Dermis blood vessel endothelial cell (primary cell): ENCODE data around the gene CCDC146. TPM values are rescaled to one million over a fixed set of nuclear protein-coding genes. Genes with fewer than 3 reads are reported as not detected.
"Not testable (repeated sequence)": the region's sequence is repeated elsewhere in the genome, so short reads cannot be mapped to it uniquely, and the experiment has no call there.

Source experiments
- DNase-seq: peaks from one replicate; pipeline ENCODE4 v3.0.0; 2010
- total RNA-seq: library from RNA; depleted of rRNA; stranded (reverse); fragments of >200 nt; gene quantifications from 2 replicates; pipeline ENCODE4 v1.2.3, GENCODE V29; 2014

CCDC146 gene
- total RNA-seq, 1 donor from 2014 or later: 2.4 TPM

DNA sequence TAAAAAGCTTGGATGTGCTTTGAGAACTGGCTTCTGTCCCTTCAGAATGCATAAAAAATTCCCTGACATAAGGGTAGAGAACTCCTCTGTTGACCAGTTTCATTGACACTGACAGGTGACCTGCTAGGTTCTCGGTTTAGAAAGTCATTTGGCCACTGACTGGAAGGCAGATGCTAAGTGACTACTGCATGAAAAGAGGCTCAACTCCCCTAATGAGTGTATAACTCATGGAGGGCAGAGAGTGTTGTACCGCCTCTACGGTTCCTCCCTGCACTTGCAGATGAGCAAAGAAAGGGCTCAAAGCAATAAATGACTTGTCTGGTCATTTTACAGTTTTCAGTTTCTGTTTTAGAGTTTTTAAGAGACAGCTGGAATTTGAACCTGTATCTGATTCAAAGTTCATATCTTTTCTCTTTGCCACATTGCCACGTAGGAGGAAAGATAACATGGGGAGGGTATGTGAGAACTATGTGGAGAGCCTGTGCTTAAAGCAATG, 80.1 kb downstream of the CCDC146 start:
- no peak for DNase-seq

- DNase-seq: no peak
These were observed 83.3 kb downstream of the CCDC146 start for GRCh38 chr7:77205706-77206105.

DNA sequence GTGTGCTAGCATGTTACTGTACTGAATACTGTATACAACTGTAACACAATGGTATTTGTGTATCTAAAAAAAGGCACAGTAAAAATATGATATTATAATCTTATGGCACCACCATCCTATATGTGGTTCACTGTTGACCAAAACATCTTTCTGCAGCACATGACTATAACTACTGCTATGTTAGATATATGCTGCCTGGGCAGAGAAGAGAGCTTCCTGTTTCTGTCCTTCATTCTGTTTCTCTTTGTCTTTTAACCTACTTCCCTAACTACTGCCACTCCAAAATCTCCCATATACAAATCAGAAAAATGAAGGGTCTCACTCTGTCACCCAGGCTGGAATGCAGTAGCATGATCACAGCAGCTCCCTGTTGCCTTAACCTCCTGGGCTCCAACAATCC, 86.0 kb downstream of the CCDC146 start:
- DNase-seq: no peak

DNA sequence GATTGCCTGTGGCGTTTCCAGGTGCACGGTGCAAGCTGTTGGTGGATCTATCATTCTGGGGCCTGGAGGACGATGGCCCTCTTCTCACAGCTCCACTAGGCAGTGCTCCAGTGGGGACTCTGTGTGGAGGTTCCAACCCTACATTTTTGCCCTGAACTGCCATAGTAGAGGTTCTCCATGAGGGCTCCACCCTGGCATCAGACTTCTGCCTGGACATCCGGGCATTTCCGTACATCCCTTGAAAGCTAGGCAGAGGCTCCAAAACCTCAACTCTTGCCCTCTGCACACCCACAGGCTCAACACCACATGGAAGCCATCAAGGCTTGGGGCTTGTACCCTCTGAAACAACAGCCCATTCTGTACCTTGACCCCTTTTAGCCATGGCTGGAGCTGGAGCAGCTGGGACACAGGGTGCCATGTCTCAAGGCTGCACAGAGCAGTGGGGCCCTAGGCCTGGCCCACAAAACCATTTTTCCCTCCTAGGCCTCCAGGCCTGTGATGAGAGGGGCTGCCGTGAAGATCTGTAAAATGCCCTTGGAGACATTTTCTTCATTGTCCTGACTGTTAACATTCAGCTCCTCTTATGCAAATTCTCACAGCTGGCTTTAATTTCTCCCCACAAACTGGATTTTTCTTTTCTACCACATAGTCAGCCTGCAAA, 87.2 kb downstream of the CCDC146 start:
- DNase-seq: no peak

DNA sequence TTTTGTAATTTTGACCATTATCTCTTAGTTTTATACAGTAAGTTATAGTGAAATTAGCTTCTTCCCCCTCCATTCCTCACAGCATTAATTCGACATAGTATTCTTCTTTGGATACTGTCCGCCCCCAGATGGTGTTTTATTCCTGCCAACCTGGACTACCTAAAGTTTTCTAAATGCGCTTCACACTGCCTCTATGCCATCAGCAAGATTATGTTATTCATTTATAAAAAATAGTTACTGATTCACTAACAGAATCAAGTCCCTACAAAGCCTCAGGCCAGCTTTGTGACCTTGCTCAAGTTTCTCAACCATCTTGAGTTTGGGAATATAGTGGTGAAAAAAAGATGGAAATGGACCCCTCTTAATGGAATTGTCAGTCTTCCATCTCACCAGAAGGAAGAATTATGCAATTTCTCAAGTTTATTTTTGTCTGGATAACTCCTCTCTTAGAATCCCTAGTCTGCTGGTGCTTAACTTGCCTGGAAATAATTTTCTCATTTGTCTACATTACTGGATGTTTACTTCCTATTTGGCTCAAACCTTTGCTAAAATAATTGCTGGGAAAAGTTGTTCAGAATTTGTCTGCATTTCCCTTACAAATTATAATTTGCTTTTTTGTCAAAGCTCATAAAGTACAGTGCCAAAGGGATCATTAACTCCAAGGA, 93.9 kb downstream of the CCDC146 start:
- DNase-seq: no peak

GRCh38 chr7:77217474-77218185, 95.2 kb downstream of the CCDC146 start:
- no peak for DNase-seq

GRCh38 chr7:77219701-77220331, 97.4 kb downstream of the CCDC146 start:
- DNase-seq: not testable (repeated sequence)

DNA sequence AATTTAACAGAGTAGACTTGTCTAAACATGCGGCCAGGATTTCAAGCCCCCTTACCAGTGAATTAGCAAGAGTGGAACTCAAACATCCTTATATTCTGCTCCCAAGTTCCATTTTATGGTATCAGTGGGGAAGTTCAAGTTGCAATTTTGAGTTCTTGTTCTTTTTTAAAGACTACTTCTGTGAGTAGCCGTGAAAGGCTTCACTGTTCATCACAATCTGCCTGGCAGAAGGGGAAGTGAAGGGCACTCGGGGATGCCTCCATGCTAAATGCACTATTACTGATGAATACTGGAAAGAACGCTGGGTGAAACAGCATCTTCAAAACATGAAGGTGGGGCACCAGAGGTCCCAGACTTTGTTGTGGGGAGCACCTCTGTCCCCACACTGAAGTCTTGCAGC, 99.7 kb downstream of the CCDC146 start:
- DNase-seq: no peak

- DNase-seq: no peak
These were observed 100.4 kb downstream of the CCDC146 start for GRCh38 chr7:77222819-77223218.

- DNase-seq: no peak
These were observed 100.8 kb downstream of the CCDC146 start for GRCh38 chr7:77223261-77223660.

DNA sequence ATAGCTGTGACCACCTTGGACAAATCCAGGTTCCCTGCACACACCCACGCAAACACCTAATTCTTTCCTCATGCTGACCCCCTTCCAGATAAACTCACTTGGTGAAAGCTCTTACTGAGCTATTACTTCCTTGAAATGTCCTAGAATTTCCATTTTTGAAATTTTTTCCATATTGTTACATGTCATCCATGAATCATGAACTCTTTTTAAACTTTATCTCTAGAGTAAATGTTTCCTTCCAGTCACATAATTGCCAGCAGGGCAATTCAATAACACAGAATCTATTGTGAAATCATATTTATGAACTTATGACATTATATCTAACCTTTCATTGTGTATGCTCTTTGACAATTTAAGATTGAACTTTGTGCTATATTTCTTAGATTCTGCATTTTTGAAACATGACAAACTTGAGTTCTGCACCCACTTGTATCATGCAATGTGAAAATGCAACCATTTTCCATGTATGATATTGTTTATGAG, 104.0 kb downstream of the CCDC146 start:
- peak; percentile 21 for DNase-seq

- not testable (repeated sequence) for DNase-seq
These were observed 106.4 kb downstream of the CCDC146 start for GRCh38 chr7:77228795-77229194.

DNA sequence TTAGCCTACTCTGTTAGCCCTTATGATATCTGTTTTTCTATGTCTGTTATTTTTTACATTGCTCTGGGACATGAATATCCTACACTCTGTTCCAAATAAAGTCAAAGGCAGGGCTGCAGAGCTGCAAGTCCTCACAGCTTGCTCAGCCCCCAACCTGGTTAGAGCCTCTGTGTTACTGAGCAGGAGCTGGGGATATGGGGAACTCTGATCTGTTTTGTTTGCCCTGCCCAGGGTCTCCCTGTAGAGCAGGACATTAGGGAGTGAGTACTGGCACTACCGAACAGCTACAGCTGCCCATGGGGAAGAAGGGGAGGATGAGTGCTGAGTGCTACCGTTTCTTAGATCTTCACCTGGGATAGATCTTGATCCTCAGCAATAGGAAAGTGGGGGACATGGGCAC, 110.1 kb downstream of the CCDC146 start:
- no peak for DNase-seq

DNA sequence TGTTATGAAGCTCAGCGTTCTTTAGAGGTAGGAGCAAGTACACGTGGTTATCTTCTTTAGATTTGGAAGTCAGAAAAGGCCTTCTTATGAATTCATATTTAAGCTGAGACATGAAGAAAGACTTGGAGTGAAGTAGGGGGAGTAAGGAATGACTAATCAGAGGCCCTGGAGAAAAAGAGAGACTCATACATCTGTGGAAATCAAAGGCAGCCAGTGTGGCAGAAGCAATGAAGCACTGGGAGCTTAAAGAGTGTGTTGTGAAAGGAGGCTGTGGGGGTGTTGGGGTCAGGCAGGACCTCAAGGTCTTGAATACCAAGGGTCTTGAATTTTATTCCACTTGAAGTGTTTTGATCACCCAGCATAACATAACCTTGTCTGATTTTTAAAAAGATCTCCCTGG, 112.9 kb downstream of the CCDC146 start:
- no peak for DNase-seq

GRCh38 chr7:77238703-77239136, 116.3 kb downstream of the CCDC146 start:
- DNase-seq: no peak

DNA sequence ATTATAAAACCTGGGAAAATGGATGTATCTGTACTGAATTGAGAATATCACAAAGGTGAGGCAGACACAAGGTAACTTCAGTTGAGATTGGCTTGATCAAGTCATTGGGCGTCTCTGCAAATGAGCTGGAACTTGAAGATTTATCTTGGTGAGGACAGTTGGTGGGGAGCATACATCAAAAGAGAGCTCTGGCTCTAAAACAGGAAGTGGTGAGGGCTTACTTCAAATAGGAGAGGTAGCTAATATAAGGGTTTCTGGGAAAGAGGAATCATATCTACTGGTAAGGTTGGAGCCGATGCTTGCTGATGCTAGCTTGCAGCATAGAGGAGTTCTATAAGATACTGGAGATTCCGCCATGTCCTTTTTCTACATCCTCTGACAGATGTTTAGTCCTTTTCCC, 117.1 kb downstream of the CCDC146 start:
- DNase-seq: no peak

DNA sequence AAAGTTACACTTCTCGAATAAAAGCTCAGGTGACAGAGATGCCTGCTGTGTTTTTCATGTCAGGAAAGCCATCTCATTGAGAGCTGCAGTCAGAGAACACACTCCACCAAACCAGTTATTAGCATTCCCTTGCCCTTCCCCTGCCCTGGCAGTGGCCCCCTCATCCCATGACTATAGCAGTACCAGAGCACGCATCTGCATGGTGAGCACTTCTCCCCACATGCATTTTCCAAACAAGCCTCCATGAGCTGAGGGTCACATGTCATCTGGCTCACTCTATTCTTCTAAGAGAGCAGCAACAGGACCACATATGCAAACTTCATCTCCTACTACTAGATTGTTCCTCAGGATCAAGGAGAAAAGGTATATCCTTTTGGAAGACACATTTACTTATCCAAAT, 119.7 kb downstream of the CCDC146 start:
- DNase-seq: no peak

GRCh38 chr7:77242554-77242953, 120.1 kb downstream of the CCDC146 start:
- no peak for DNase-seq

DNA sequence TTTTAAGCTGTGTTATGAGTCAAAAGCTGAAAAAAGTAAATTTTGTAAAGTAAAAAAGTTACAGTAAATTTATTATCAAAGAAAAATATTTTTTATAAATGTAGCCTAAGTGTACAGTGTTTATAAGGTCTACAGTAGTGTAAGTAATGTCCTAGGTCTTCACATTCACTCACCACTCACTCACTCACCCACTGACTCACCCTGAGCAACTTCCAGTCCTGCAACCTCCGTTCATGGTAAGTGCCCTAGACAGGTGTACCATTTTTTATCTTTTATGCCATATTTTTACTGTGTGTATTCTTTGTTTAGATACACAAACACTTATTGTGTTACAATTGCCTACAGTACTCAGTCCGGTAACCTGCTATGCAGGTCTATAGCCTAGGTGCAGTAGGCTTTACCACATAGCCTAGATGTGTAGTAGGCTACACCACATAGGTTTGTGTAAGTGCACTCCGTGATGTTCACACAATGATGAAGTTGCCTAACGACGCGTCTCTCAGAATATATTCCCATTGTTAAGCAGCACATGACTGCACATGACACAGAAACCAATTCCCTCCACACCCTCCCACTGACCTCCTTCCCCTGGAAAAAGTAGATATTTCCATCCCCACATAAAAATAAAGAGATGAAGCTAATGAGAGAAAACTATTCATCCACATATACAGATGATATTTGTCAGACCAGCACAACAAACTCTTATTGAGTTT, 122.0 kb downstream of the CCDC146 start:
- no peak for DNase-seq

- no peak for DNase-seq
These were observed 122.8 kb downstream of the CCDC146 start for GRCh38 chr7:77245015-77245755.

DNA sequence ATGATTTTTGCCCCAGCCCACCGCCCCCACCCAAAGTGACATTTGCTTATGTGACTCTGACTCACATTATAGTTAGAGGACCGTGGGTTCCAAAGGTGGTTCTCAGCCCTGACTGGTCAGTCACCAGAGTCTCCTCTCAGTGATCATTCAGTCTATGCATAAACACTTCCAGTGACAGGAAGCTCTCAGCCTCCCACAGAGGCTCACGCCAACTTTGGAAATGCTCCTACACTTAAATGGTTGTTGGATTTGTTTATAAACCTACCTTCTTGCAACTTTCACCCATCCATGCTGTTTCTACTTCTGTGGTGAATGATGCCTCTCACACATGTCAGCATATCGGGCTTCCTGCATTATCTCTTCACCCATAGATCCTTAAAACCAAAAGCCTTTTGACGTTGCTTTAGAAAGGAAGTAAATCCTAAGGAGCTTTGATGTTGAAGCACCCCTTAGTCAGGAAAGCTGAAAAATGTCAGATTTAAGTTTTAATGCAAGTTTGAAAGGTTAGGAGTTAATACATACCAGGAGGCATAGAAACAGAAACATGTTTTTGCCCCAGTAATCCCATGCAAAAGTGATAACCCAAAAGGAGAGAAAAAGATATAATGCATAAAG, 123.7 kb downstream of the CCDC146 start:
- DNase-seq: no peak
